ENCODE measurements around the gene ARID5B.

The ARID5B gene

DNA sequence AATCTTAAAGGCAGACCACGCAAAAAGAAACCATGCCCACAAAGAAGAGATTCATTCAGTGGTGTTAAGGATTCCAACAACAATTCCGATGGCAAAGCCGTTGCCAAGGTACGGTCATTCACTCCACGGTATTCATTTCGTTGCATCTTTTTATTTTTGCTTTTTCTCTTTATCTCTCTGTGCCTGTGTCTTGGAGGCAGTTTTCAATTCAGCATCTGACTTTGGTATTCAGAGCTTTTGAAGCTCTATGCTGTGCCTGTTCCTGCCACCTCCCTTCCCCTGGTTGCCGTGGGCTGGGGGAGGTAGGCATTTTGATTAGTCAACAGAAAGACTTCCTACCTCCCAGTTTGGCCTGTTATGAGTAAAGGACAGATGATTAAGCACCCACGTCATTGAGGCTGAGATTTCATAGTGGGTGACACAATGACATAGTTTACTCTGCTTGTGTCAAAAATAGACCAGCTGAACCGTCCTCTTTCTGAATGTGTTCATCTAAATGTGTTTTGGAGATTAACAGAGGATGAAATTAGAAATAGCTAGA, 149.5 kb downstream of the ARID5B start (continued):
- no peak for TF ChIP-seq ZNF501 (tag by site-specific recombination; IDR thresholded peaks at IDR 0.05)
- TF ChIP-seq ZNF211 (tag by site-specific recombination; IDR thresholded peaks at IDR 0.05; ENCODE audit: low read depth): no peak
- TF ChIP-seq ZBTB11 (tag by site-specific recombination; conservative IDR thresholded peaks at IDR 0.05; ENCODE audit: low read depth): no peak
- 0 out of 2 replicates have a peak, but pooled peaks have one; percentile 39 for TF ChIP-seq ZEB2 (tag by site-specific recombination; IDR thresholded peaks at IDR 0.05)
- no peak for TF ChIP-seq ZNF248 (tag by site-specific recombination; IDR thresholded peaks at IDR 0.05)
- no peak for TF ChIP-seq ZNF610 (tag by site-specific recombination; IDR thresholded peaks at IDR 0.05; ENCODE audit: borderline replicate concordance)
- TF ChIP-seq ZBTB21 (tag by site-specific recombination; IDR thresholded peaks at IDR 0.05): peak; percentile 89
- TF ChIP-seq EGR2 (tag by site-specific recombination; IDR thresholded peaks at IDR 0.05; ENCODE audit: low read depth): peak; percentile 87
- no peak for TF ChIP-seq PRDM6 (tag by site-specific recombination; IDR thresholded peaks at IDR 0.05)
- TF ChIP-seq BCL11A (tag by site-specific recombination; IDR thresholded peaks at IDR 0.05; ENCODE audit: low read depth): no peak
- peak; percentile 97 for TF ChIP-seq ZNF629 (tag by site-specific recombination; IDR thresholded peaks at IDR 0.05)
- TF ChIP-seq ZNF280D (tag by site-specific recombination; IDR thresholded peaks at IDR 0.05): no peak
- no peak for TF ChIP-seq ZNF548 (tag by site-specific recombination; IDR thresholded peaks at IDR 0.05)
- TF ChIP-seq ZNF777 (tag by site-specific recombination; IDR thresholded peaks at IDR 0.05; ENCODE audit: borderline replicate concordance): no peak
- TF ChIP-seq, protein P1, sequence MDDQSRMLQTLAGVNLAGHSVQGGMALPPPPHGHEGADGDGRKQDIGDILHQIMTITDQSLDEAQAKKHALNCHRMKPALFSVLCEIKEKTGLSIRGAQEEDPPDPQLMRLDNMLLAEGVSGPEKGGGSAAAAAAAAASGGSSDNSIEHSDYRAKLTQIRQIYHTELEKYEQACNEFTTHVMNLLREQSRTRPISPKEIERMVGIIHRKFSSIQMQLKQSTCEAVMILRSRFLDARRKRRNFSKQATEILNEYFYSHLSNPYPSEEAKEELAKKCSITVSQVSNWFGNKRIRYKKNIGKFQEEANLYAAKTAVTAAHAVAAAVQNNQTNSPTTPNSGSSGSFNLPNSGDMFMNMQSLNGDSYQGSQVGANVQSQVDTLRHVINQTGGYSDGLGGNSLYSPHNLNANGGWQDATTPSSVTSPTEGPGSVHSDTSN (CRISPR knock-in tag; IDR thresholded peaks at IDR 0.05): no peak
- TF ChIP-seq ZNF660 (tag by site-specific recombination; IDR thresholded peaks at IDR 0.05): peak; percentile 50; the same call in 1 of the 2 replicates
- TF ChIP-seq ZNF600 (tag by site-specific recombination; IDR thresholded peaks at IDR 0.05): peak; percentile 55; the same call in 1 of the 2 replicates
- no peak for TF ChIP-seq ZNF174 (tag by site-specific recombination; IDR thresholded peaks at IDR 0.05)
- TF ChIP-seq HIC1 (tag by site-specific recombination; IDR thresholded peaks at IDR 0.05): peak; percentile 49; the same call in 1 of the 2 replicates
- TF ChIP-seq KLF16 (tag by site-specific recombination; IDR thresholded peaks at IDR 0.05): no peak
- no peak for TF ChIP-seq ZXDB (tag by site-specific recombination; IDR thresholded peaks at IDR 0.05)
- 0 out of 2 replicates have a peak, but pooled peaks have one; percentile 40 for TF ChIP-seq KLF10 (tag by site-specific recombination; IDR thresholded peaks at IDR 0.05)
- TF ChIP-seq ZNF626 (tag by site-specific recombination; IDR thresholded peaks at IDR 0.05): no peak
- TF ChIP-seq ZNF146 (tag by site-specific recombination; IDR thresholded peaks at IDR 0.05): no peak
- no peak for TF ChIP-seq ZNF133 (tag by site-specific recombination; IDR thresholded peaks at IDR 0.05)
- TF ChIP-seq SP2 (tag by site-specific recombination; IDR thresholded peaks at IDR 0.05): peak; percentile 26; the same call in 1 of the 2 replicates
- TF ChIP-seq, protein P2, sequence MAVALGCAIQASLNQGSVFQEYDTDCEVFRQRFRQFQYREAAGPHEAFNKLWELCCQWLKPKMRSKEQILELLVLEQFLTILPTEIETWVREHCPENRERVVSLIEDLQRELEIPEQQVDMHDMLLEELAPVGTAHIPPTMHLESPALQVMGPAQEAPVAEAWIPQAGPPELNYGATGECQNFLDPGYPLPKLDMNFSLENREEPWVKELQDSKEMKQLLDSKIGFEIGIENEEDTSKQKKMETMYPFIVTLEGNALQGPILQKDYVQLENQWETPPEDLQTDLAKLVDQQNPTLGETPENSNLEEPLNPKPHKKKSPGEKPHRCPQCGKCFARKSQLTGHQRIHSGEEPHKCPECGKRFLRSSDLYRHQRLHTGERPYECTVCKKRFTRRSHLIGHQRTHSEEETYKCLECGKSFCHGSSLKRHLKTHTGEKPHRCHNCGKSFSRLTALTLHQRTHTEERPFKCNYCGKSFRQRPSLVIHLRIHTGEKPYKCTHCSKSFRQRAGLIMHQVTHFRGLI (tag by site-specific recombination; IDR thresholded peaks at IDR 0.05): no peak
- no peak for TF ChIP-seq PRDM1 (tag by site-specific recombination; IDR thresholded peaks at IDR 0.05)

All from HEK293 (cell line).